GM13976 (cell line): ENCODE data around the gene NUTM2E.
"Not testable (repeated sequence)": the region's sequence is repeated elsewhere in the genome, so short reads cannot be mapped to it uniquely, and the experiment has no call there.

ENCODE experiments used
- DNase-seq: peaks from one replicate; pipeline ENCODE4 v3.0.0; 2012; ENCODE audit warnings: low spot score
- in situ Hi-C: fragments of 300-500 bp; cut with MboI; formaldehyde crosslinking; loops from one replicate; pipeline ENCODE4 v1.12.0; 2022; ENCODE audit warnings: low sequenced_read_pairs, mixed read lengths, inconsistent platforms; ENCODE audit not compliant: unreplicated experiment

Gene NUTM2E

DNA sequence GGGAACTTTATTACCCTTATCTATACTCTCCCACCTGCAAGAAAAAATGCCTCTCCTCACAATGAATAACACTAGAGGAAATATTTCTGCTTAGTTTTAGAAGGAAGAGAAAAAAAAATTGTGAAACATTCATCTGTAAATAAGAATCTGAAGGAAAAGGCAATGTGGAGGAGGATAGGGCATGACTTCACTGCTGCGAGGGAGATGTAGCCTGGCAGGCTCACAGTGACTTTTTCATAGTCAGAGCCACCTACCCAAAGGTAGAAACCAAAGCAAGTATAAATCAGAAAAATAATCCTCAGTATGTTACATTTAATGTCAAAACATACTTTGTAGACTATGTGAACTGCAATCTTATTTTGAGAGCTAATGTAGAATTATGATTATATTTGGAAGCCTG lies 10.4 kb downstream of the NUTM2E start:
- DNase-seq, in situ Hi-C loops: not testable (repeated sequence)

DNA sequence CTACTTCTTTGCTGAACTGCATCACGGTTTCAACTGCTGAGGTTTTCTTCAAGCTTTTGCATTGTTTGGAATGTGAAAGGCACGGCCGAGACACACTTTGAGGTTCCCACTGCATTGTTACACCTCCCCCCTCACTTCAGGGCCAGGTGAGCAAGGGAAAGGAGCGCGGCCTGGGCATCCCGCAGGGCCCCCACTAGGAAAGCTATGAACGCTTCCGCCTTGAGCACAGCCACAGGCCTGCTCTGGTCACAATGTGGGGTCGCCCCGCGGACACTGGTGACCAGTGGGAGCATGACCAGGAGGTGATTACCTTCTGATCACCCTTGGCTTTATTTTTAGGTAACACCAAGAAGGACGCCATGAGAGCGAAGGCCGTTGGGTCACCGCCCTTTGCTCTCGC lies 11.9 kb downstream of the NUTM2E start:
- DNase-seq, in situ Hi-C loops: not testable (repeated sequence)

DNA sequence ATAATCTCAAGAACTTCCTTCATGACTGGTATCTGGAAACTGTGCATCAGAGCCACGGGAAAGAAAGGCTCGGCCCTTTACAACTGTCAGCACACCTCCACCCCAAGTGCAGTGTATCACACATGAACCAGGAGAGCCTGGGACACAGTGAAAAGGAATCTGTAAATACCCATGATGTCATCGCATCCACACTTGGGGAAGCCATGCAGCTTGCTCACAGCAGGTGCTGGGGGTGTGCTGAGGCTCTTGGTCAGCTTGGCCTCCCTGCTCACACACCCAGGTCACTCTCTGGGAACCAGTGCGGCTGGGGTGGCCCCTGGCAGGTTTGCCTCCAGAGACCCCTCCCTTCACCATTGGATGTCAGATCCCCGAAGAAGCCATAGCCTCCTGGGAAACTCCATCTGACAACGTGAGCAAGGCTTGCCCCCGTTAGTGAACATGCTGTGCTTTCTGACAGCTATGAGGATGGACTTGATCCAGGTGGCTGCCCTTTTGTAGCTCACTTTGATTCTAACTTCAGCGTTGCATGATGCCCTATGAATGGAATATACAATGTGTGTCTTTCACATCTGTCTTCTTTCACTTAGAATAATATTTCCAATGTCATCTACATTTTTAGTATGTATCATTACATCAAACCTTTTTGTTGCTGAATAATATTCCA lies 26.8 kb downstream of the NUTM2E start:
- DNase-seq, in situ Hi-C loops: not testable (repeated sequence)

DNA sequence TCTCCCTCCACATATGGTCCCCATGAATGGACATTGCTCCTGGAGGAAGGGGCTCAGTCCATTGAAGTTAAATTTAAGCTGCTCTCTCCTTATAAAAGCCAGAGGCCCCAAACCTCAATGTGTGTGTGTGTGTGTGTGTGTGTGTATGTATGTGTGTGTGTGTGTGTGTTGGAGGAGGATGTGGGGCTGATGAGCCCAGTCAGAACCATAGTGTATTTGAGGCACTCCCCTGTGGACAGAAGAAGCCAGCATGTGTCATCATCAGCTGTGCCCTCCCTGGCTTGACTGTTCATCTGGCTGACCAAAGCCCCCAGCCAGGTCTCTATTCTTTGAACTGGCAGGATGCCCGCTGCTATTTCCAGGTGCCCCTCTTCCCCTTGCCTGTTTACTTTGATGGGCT lies 35.7 kb downstream of the NUTM2E start:
- in situ Hi-C loops, DNase-seq: not testable (repeated sequence)

DNA sequence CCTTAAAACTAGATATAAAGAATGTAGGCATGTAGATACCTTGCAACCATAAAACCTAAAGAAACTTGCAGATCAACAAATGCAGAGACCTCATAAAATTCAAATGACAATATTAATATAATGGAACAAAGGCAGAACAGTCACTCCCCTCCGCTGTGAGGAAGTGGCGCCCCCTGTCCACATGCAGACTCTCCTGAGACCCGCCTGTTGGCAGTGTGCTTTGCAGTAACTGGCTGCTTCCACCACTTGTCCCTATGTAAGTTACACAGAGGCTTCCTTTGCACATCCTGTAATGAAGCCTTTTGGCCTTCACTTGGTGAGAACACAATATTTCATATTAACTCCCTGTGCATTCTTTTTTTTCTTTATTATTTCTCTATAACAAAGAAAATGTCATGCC lies 36.3 kb downstream of the NUTM2E start:
- not testable (repeated sequence) for DNase-seq

GRCh38 chr10:79866903-79867551 lies 40.5 kb downstream of the NUTM2E start:
- DNase-seq, in situ Hi-C loops: not testable (repeated sequence)

More for the DNA sequence above, 36.3 kb downstream of the NUTM2E start:
- in situ Hi-C loops = not testable (repeated sequence)

DNA sequence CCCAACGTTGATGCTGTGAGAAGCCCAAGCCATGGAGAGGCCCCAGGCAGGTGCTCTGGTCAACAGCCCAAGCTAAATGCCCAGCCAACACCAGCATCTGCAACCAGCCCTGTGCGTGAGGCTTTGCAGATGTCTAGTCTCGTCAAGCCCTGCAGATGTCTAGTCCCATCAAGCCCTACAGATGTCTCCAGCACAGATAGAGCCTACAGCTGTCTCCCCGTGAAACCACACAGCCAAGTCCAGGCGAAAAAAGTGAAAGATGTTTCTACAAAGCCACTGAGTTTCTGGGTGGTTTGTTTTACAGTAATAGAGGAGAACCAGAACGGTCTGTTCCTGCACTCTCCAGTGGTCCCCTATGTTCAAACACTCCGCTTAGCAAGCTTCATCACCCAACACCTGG lies 41.5 kb downstream of the NUTM2E start:
- in situ Hi-C loops = not testable (repeated sequence)

DNA sequence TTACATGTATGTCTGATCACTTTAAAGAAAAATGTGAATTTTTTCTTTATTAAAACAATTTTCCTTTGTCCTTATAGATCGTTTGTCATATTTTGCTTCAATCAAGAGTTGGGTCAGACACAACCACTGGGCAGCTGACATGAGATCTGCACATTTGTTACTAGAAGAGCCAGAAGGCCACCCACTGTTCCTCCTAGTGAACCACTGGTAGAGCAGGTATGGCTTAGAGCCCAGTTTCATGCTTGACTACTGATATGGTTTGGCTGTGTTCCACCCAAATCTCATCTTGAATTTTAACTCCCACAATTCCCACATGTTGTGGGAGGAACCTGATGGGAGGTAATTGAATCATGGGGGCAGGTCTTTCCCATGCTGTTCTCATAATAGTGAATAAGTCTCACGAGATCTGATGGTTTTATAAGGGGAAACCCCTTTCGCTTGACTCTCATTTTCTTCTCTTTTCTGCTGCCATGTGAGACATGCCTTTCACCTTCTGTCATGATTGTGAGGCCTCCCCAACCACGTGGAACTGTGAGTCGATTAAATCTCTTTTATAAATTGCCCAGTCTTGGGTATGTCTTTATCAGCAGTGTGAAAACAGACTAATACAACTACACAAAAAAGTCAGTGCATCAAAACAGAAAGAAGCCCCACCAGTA lies 43.0 kb downstream of the NUTM2E start:
- not testable (repeated sequence) for DNase-seq

More for the DNA sequence above, 41.5 kb downstream of the NUTM2E start:
- DNase-seq = not testable (repeated sequence)

GRCh38 chr10:79871729-79872128 lies 45.2 kb downstream of the NUTM2E start:
- DNase-seq, in situ Hi-C loops: not testable (repeated sequence)

More for the DNA sequence above, 43.0 kb downstream of the NUTM2E start:
- in situ Hi-C loops = not testable (repeated sequence)
